Cardiac fibroblast (primary cell): ENCODE results near the gene ZDHHC13.

ENCODE experiments used
- DNase-seq, 2 donors: peaks; one replicate each; pipeline versions ENCODE4 v3.0.0 to v3.0.0-alpha.2; 2010; ENCODE audit warnings: low read depth in 2 of 2
- H3K4me3 ChIP-seq, 2 donors: replicated peaks in 1 of 2; 1 replicate in 1 of 2; 2 replicates in 1 of 2; pipeline ENCODE4 v1.5.1; 2011; ENCODE audit warnings: low read depth in 2 of 2, low read length in 2 of 2, mild to moderate bottlenecking in 2 of 2, moderate library complexity in 1 of 2
- TF ChIP-seq, protein P1 (sequence below): IDR thresholded peaks from one replicate; pipeline ENCODE4 v1.5.1; 2011; ENCODE audit warnings: low read depth, mild to moderate bottlenecking, low read length, inconsistent platforms

The ZDHHC13 gene

DNA sequence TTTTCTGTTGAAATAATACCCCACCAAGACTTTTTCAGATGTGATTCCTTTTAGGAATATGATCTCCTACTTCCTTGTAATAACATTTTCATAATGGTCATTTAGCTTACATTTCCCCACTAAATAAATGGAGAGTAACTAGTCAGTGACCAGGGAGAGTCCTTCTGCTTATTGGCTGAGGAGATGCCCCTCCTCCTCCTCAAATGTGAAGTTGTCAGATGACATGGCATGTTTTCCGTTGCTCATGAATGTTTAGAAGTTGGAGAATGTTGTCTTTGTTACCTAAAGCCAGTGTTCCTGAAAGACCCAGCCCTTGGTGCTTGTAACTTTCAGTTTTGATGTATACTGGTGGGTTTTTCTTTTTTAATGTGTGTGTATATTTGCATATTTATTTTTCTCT, 46.6 kb downstream of the ZDHHC13 start:
- TF ChIP-seq, protein P1, sequence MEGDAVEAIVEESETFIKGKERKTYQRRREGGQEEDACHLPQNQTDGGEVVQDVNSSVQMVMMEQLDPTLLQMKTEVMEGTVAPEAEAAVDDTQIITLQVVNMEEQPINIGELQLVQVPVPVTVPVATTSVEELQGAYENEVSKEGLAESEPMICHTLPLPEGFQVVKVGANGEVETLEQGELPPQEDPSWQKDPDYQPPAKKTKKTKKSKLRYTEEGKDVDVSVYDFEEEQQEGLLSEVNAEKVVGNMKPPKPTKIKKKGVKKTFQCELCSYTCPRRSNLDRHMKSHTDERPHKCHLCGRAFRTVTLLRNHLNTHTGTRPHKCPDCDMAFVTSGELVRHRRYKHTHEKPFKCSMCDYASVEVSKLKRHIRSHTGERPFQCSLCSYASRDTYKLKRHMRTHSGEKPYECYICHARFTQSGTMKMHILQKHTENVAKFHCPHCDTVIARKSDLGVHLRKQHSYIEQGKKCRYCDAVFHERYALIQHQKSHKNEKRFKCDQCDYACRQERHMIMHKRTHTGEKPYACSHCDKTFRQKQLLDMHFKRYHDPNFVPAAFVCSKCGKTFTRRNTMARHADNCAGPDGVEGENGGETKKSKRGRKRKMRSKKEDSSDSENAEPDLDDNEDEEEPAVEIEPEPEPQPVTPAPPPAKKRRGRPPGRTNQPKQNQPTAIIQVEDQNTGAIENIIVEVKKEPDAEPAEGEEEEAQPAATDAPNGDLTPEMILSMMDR = no peak
- no peak for DNase-seq
- no peak overlapping the region for H3K4me3 ChIP-seq

- H3K4me3 ChIP-seq = no peak overlapping the region
- no peak for DNase-seq
- TF ChIP-seq, protein P1 = no peak
Measured at GRCh38 chr11:19164230-19164855, 47.4 kb downstream of the ZDHHC13 start.

DNA sequence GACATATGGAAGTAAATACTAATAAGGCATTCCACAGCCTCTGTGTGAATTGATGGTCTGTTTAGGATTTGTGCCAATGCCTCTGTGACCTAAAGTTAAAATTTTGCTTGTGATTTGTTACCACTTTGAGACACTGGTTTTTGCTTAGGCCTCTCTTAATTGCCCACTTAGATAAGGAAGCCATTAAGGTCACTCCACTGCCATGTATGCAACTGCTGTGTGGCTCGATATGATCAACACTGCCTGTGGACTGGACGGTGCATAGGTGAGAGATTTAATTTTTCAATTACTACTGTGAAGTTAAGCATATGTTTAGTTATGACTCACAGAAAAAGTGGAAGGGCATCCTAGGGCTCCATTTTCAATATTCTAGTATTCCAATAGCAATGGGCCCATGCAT, 47.9 kb downstream of the ZDHHC13 start:
- H3K4me3 ChIP-seq = no peak overlapping the region
- TF ChIP-seq, protein P1 = no peak
- no peak for DNase-seq

DNA sequence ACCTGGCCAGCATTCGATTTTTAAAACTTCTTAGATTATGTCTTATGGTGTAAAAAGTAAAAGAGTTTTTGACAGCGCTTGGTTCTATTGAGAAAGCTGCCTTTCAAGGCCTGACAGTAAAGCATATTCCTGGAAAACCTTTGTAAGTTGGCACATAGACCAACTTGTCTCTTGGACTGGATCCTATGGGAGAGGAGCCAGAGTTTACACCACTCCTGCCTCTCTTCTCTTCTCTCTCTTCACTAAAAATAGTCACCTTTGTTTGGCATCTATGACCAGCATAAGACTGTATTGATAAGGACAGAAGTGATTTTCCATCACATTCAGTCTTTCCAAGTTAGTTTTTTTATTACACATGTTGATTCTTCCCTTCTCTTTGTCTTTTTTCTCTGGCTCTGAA, 51.1 kb downstream of the ZDHHC13 start:
- TF ChIP-seq, protein P1 = no peak
- H3K4me3 ChIP-seq = no peak overlapping the region
- no peak for DNase-seq

DNA sequence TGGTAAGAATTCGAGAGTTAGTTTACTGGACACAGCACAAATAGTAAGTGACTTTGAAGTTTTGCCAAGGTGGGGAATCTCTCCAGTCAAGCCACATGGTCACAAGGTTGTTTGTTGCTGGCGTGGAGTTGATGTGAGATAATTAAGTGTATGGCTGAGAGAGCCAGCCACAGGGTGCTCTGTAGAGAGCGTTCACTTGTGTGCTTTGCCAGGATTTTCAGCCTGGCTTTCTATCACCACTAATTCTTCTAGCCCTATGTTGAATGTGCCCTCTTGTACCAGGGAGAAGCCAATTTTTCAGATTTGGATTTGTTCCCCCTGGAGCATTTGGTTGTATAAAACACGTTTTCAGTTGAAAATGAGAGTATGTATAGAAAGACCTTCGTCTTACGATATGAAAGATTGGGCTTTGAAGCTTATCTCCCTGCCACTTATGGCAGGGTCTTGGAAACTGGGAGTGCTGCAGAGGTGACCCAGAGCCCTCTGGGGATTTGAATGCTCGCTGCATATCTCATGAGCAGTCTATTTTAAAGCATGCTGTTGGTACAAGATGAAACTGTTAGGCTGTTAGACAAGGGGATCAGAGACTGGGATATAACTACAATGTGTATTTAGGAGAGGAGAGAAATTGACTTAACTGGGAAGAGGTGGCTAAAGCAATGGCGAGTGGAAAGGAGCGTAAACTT, 56.2 kb downstream of the ZDHHC13 start:
- TF ChIP-seq, protein P1 = no peak
- no peak for DNase-seq
- H3K4me3 ChIP-seq = no peak overlapping the region

DNA sequence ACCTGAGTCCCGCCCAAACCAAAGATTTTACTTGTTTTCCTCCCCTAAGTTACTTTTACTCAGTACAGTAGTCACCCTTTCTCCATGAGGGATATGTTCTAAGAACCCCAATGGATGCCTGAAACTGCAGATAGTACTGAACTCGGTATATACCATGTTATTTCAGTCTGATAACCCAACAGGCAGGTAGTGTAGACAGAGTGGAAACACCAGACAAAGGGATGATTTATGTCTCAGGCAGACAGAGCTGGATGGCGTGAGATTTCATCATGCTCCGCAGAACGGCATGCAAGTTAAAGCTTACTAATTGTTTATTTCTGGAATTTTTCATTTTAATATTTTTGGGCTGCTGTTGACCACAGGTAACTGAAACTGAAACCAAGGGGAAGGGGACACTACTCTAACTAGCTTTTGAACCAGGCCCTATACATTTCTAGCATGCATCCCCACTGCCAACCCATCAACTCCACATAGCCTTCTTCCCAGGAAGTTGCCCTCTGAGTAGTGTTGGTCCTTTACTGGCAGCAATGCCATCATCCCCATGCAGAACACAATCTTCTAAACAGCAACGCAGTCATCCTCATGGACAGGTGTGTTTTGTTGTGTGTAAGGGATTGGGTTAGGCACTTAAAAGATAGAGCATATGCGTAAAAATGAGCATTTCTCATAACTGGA, 57.1 kb downstream of the ZDHHC13 start:
- no peak for DNase-seq
- TF ChIP-seq, protein P1 = no peak
- no peak overlapping the region for H3K4me3 ChIP-seq
